ENCODE results near the gene DOCK10. TPM values are rescaled to one million over a fixed set of nuclear protein-coding genes. Genes with fewer than 3 reads are reported as not detected.

DOCK10 gene
- total RNA-seq, 1 experiment from 2014 or later: 5.8 TPM

DNA sequence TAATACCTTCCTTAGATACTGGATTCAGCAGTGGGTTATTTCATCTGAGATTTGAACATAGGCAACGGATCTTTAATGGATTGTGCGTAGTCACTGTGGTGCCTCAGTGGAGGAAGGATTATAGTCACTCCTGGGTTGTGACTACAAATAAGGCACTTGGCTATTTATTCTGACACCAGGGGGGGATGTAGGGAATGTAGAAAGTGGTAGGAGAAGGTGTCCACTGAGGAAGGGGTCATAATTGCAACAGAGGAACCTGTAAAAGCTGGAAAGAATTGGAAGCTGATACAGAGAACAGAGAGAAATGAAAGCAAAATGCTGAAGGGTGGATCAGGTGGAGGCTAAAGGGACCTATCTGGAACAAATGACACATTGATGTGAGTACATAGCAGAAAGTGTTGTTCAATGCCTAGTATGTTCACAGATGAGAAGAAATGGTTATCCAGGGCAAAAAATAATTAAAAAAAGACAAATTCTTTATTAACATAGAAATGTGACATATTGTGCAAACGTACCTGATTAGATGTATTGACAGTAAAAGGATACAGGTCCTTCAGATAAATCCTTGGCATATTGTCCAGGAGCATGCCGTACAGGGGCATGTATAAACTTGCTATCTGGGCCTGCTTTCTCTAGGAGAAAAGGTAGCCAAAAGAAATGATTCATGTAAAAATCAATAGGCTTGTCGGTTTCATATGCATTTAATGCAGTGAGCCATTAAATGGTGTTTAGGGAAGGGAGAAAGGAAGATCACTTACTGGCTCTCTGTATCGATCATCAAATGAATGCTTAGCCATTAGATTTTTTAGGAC lies 234.9 kb downstream of the DOCK10 start:
- Histone ChIP-seq H3K36me3 (ENCODE audit: control insufficient read depth, insufficient read depth, low read length) (no peaks in the 10 kb centered on the region), H3K9me3 (ENCODE audit: control insufficient read depth, insufficient read depth, low read depth, low read length) (no peaks in the 10 kb centered on the region), H3K4me3 (ENCODE audit: low read depth in 2 of 2, low read length in 2 of 2) (no peak overlapping the region), H3K4me1 (ENCODE audit: control insufficient read depth, insufficient read depth, low read length) (0 out of 2 replicates have a peak, but pooled peaks cover 3% of the 10 kb centered on the region), H3K27ac (ENCODE audit: low read length) (no peak overlapping the region), H3K27me3 (ENCODE audit: control insufficient read depth, insufficient read depth, low read length) (no peaks in the 10 kb centered on the region)
- no peak for TF ChIP-seq POLR2AphosphoS5 (IDR thresholded peaks at IDR 0.05; ENCODE audit: low read depth, low read length)
- TF ChIP-seq, protein P1, sequence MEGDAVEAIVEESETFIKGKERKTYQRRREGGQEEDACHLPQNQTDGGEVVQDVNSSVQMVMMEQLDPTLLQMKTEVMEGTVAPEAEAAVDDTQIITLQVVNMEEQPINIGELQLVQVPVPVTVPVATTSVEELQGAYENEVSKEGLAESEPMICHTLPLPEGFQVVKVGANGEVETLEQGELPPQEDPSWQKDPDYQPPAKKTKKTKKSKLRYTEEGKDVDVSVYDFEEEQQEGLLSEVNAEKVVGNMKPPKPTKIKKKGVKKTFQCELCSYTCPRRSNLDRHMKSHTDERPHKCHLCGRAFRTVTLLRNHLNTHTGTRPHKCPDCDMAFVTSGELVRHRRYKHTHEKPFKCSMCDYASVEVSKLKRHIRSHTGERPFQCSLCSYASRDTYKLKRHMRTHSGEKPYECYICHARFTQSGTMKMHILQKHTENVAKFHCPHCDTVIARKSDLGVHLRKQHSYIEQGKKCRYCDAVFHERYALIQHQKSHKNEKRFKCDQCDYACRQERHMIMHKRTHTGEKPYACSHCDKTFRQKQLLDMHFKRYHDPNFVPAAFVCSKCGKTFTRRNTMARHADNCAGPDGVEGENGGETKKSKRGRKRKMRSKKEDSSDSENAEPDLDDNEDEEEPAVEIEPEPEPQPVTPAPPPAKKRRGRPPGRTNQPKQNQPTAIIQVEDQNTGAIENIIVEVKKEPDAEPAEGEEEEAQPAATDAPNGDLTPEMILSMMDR (IDR thresholded peaks at IDR 0.05): peak; percentile 18; the same call in 1 of the 2 replicates
- ATAC-seq (no peak), DNase-seq (ENCODE audit: low read depth, low spot score) (no peak)
- BruUV-seq (replicated peaks): no TSS peak
- intact Hi-C loops (cut with micrococcal nuclease; ENCODE audit: unreplicated experiment) (no loop called here), in situ Hi-C loops (cut with HindIII; ENCODE audit: low pct_unique_long_range_greater_than_20kb, low sequenced_read_pairs) (no loop called here)
- ChIA-PET POLR2A (no interaction called here), CTCF (no interaction called here)

DNA sequence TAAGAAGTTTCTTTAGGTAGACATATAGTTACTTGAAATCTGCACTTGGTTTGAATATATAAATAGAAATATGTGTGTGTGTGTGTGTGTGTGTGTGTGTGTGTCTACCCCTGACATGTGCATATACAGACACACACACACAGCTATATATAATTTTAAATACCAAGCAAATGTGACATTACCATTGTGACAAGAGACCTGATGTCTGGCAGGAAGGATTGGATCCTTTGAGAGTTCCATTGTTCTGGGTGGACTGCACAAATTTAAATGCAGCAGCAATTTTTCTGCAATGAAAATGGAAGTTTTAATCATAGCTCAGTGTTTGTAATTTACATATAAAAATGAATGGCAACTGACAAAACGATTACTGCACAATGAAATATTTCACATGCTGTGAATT lies 238.3 kb downstream of the DOCK10 start:
- TF ChIP-seq, protein P2, sequence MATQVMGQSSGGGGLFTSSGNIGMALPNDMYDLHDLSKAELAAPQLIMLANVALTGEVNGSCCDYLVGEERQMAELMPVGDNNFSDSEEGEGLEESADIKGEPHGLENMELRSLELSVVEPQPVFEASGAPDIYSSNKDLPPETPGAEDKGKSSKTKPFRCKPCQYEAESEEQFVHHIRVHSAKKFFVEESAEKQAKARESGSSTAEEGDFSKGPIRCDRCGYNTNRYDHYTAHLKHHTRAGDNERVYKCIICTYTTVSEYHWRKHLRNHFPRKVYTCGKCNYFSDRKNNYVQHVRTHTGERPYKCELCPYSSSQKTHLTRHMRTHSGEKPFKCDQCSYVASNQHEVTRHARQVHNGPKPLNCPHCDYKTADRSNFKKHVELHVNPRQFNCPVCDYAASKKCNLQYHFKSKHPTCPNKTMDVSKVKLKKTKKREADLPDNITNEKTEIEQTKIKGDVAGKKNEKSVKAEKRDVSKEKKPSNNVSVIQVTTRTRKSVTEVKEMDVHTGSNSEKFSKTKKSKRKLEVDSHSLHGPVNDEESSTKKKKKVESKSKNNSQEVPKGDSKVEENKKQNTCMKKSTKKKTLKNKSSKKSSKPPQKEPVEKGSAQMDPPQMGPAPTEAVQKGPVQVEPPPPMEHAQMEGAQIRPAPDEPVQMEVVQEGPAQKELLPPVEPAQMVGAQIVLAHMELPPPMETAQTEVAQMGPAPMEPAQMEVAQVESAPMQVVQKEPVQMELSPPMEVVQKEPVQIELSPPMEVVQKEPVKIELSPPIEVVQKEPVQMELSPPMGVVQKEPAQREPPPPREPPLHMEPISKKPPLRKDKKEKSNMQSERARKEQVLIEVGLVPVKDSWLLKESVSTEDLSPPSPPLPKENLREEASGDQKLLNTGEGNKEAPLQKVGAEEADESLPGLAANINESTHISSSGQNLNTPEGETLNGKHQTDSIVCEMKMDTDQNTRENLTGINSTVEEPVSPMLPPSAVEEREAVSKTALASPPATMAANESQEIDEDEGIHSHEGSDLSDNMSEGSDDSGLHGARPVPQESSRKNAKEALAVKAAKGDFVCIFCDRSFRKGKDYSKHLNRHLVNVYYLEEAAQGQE (IDR thresholded peaks at IDR 0.05; ENCODE audit: insufficient read depth in 1 of 2, low read depth in 2 of 2, low read length in 1 of 2): no peak
- TF ChIP-seq POLR2AphosphoS5 (IDR thresholded peaks at IDR 0.05; ENCODE audit: low read depth, low read length) (no peak), SIN3A (IDR thresholded peaks at IDR 0.05; ENCODE audit: borderline replicate concordance, insufficient read depth, low read depth, low read length) (no peak), TCF7L2 (IDR thresholded peaks at IDR 0.05; ENCODE audit: low read depth, low read length) (no peak)
- TF ChIP-seq, protein P1 (IDR thresholded peaks at IDR 0.05): no peak
- ChIA-PET CTCF (no interaction called here), POLR2A (no interaction called here)
- intact Hi-C loops (cut with micrococcal nuclease; ENCODE audit: unreplicated experiment) (no loop called here), in situ Hi-C loops (cut with HindIII; ENCODE audit: low pct_unique_long_range_greater_than_20kb, low sequenced_read_pairs) (no loop called here)
- Histone ChIP-seq H3K4me3 (ENCODE audit: low read depth in 2 of 2, low read length in 2 of 2) (no peak overlapping the region), H3K9me3 (ENCODE audit: control insufficient read depth, insufficient read depth, low read depth, low read length) (no peaks in the 10 kb centered on the region), H3K4me1 (ENCODE audit: control insufficient read depth, insufficient read depth, low read length) (0 out of 2 replicates have a peak, but pooled peaks cover 3% of the 10 kb centered on the region), H3K27ac (ENCODE audit: low read length) (no peak overlapping the region), H3K36me3 (ENCODE audit: control insufficient read depth, insufficient read depth, low read length) (no peaks in the 10 kb centered on the region), H3K27me3 (ENCODE audit: control insufficient read depth, insufficient read depth, low read length) (no peaks in the 10 kb centered on the region)
- DNase-seq (ENCODE audit: low read depth, low spot score): no peak
- no TSS peak for BruUV-seq (replicated peaks)
- no peak for ATAC-seq

Measured in Panc1 (cell line).